IMR-90 (cell line): ENCODE data around the gene ROBO4. TPM values are rescaled to one million over a fixed set of nuclear protein-coding genes. Genes with fewer than 3 reads are reported as not detected.
A peak's percentile ranks its signal among the peaks of the same experiment; 100 is the strongest.

ENCODE experiments used
- ATAC-seq: fragments of 200-7000 bp; cut with Tn5 transposase; 2 replicates; pipeline ENCODE4 v1.9.1; 2020; ENCODE audit warnings: low read depth, mild to moderate bottlenecking, moderate library complexity
- BruUV-seq: library from RNA; stranded (reverse); fragments of 400-500 nt; replicated peaks from 2 replicates; lab custom pipeline; 2021; lab: Mats Ljungman, UMichigan
- CTCF ChIA-PET: fragments of 300-600 bp; formaldehyde crosslinking; extraction: SDS; loops from one replicate; lab custom pipeline; 2021; ENCODE audit warnings: antibody characterized with exemption; lab: Yijun Ruan, JAX
- POLR2A ChIA-PET: fragments of 300-600 bp; sonication (Branson Sonifier 250); formaldehyde crosslinking; loops from one replicate; lab custom pipeline; 2022; ENCODE audit warnings: antibody characterized with exemption; ENCODE audit not compliant: unreplicated experiment; lab: Charles Lee
- DNase-seq: peaks from one replicate; pipeline ENCODE4 v3.0.0; 2013
- H2AFZ ChIP-seq: replicated peaks from 2 replicates; pipeline ENCODE3; 2013; ENCODE audit warnings: low read length, mild to moderate bottlenecking; ENCODE audit not compliant: poor library complexity
- H2AK5ac ChIP-seq: 2 replicates; pipeline ENCODE4 v1.6.1; 2013; ENCODE audit warnings: low read depth, low read length, inconsistent platforms
- H2AK9ac ChIP-seq: replicated peaks from 2 replicates; pipeline ENCODE3; 2013; ENCODE audit warnings: mild to moderate bottlenecking, low read depth, low read length, moderate library complexity; ENCODE audit not compliant: poor library complexity
- H2BK120ac ChIP-seq: 2 replicates; pipeline ENCODE4 v1.6.1; 2013; ENCODE audit warnings: low read depth, low read length, inconsistent platforms
- H2BK15ac ChIP-seq: 3 replicates; pipeline ENCODE4 v1.6.1; 2013; ENCODE audit warnings: low read depth, low read length, inconsistent platforms
- H2BK20ac ChIP-seq: 2 replicates; pipeline ENCODE4 v1.6.1; 2013; ENCODE audit warnings: low read depth, mild to moderate bottlenecking, inconsistent platforms, low read length, moderate library complexity
- H2BK5ac ChIP-seq: 2 replicates; pipeline ENCODE4 v1.6.1; 2013; ENCODE audit warnings: mild to moderate bottlenecking, low read depth, low read length, inconsistent platforms; ENCODE audit not compliant: poor library complexity, severe bottlenecking
- H3K14ac ChIP-seq: replicated peaks from 2 replicates; pipeline ENCODE4 v1.6.1; 2013; ENCODE audit warnings: low read depth, low read length, inconsistent platforms
- H3K18ac ChIP-seq: 2 replicates; pipeline ENCODE4 v1.6.1; 2013; ENCODE audit warnings: low read depth, low read length, control low read depth
- H3K23ac ChIP-seq: 2 replicates; pipeline ENCODE4 v1.6.1; 2013; ENCODE audit warnings: low read depth, low read length, inconsistent platforms
- H3K27ac ChIP-seq: 2 replicates; pipeline ENCODE4 v1.5.1; 2013; ENCODE audit warnings: mild to moderate bottlenecking, control low read depth, low read length; ENCODE audit not compliant: insufficient read depth
- H3K27me3 ChIP-seq: 2 replicates; pipeline ENCODE4 v1.6.1; 2013; ENCODE audit warnings: low read length; ENCODE audit not compliant: control insufficient read depth, insufficient read depth
- H3K36me3 ChIP-seq: 2 replicates; pipeline ENCODE4 v1.6.1; 2013; ENCODE audit warnings: low read length, mixed read lengths; ENCODE audit not compliant: control insufficient read depth, insufficient read depth
- H3K4ac ChIP-seq: 2 replicates; pipeline ENCODE4 v1.6.1; 2013; ENCODE audit warnings: low read depth, low read length, inconsistent platforms
- H3K4me1 ChIP-seq: 2 replicates; pipeline ENCODE4 v1.6.1; 2013; ENCODE audit warnings: low read length, mixed read lengths; ENCODE audit not compliant: control insufficient read depth, insufficient read depth
- H3K4me2 ChIP-seq: 2 replicates; pipeline ENCODE4 v1.6.1; 2013; ENCODE audit warnings: low read depth, mild to moderate bottlenecking, control low read depth, low read length, moderate library complexity
- H3K4me3 ChIP-seq: 2 replicates; pipeline ENCODE4 v1.5.1; 2013; ENCODE audit warnings: low read depth, mild to moderate bottlenecking, control low read depth, low read length, moderate library complexity; ENCODE audit not compliant: insufficient read depth
- H3K56ac ChIP-seq: 2 replicates; pipeline ENCODE4 v1.6.1; 2013; ENCODE audit warnings: low read length, inconsistent platforms; ENCODE audit not compliant: insufficient read depth; ENCODE audit errors: extremely low read depth
- H3K79me1 ChIP-seq, 2 experiments: 2 replicates each; pipeline ENCODE4 v1.6.1; 2013; ENCODE audit warnings: low read length in 2 of 2, inconsistent platforms in 1 of 2, low read depth in 1 of 2
- H3K9ac ChIP-seq: 2 replicates; pipeline ENCODE4 v1.6.1; 2013; ENCODE audit warnings: low read depth, low read length, control low read depth
- H3K9me1 ChIP-seq: 2 replicates; pipeline ENCODE4 v1.6.1; 2013; ENCODE audit warnings: low read length, inconsistent platforms; ENCODE audit not compliant: insufficient read depth
- H3K9me3 ChIP-seq: 2 replicates; pipeline ENCODE4 v1.6.1; 2013; ENCODE audit warnings: low read length; ENCODE audit not compliant: control insufficient read depth, insufficient read depth
- H4K20me1 ChIP-seq: 2 replicates; pipeline ENCODE4 v1.6.1; 2013; ENCODE audit warnings: low read length, inconsistent platforms; ENCODE audit not compliant: insufficient read depth
- H4K5ac ChIP-seq: 2 replicates; pipeline ENCODE4 v1.6.1; 2013; ENCODE audit warnings: mild to moderate bottlenecking, low read depth, low read length, control low read depth
- H4K8ac ChIP-seq, 2 experiments: 2 replicates each; pipeline ENCODE4 v1.6.1; 2013; ENCODE audit warnings: low read depth in 2 of 2, low read length in 2 of 2, control low read depth in 1 of 2, inconsistent platforms in 1 of 2
- H4K91ac ChIP-seq: 2 replicates; pipeline ENCODE4 v1.6.1; 2013; ENCODE audit warnings: low read depth, low read length, inconsistent platforms; ENCODE audit not compliant: insufficient read depth
- BHLHE40 ChIP-seq: fragments of 150-350 bp; IDR thresholded peaks from 2 replicates; pipeline ENCODE4 v1.6.1; 2016; ENCODE audit warnings: mild to moderate bottlenecking, low read depth, low read length
- RCOR1 ChIP-seq: IDR thresholded peaks from 2 replicates; pipeline ENCODE4 v1.6.1; 2012; ENCODE audit warnings: mild to moderate bottlenecking, low read length, improper control_type of control experiment; ENCODE audit not compliant: insufficient replicate concordance
- USF2 ChIP-seq: fragments of 150-350 bp; IDR thresholded peaks from 2 replicates; pipeline ENCODE4 v1.6.1; 2017; ENCODE audit warnings: mild to moderate bottlenecking, antibody characterized with exemption, low read length, low read depth
- WGBS, 2 experiments: methylation state at CpG; one replicate each; pipeline versions ENCODE4 v1.1.5 to v1.1.7; 2013; ENCODE audit warnings: missing lambda C conversion rate in 2 of 2; ENCODE audit not compliant: insufficient read length in 1 of 2; ENCODE audit errors: extremely low coverage in 2 of 2; 5-methylcytosine and 5-hydroxymethylcytosine counted together
- dilution Hi-C: fragments of 300-500 bp; cut with HindIII; formaldehyde crosslinking; loops from one replicate; pipeline ENCODE4 v1.14.3; 2018; ENCODE audit warnings: low sequenced_read_pairs; ENCODE audit not compliant: unreplicated experiment
- in situ Hi-C: fragments of 300-500 bp; cut with MboI; formaldehyde crosslinking; loops from 3 replicates; pipeline ENCODE4 v1.14.3; 2019; ENCODE audit warnings: low sequenced_read_pairs, inconsistent platforms, mixed read lengths
- intact Hi-C: fragments of 100-400 bp; cut with micrococcal nuclease; formaldehyde crosslinking; loops from 2 replicates; pipeline ENCODE4 v1.10.0; 2022
- polyA plus RNA-seq, 3 experiments: library from polyadenylated mRNA; depleted of rRNA; stranded (reverse); fragments of >200 nt; gene quantifications; 2 replicates each; pipeline ENCODE4 v1.2.3, GENCODE V29; 2012; ENCODE audit warnings: low replicate concordance in 1 of 3
- total RNA-seq: library from RNA; depleted of rRNA; stranded (reverse); fragments of >200 nt; gene quantifications from 2 replicates; pipeline ENCODE4 v1.2.3, GENCODE V29; 2012

The ROBO4 gene
- total and polyA plus RNA-seq, 2 of the 4 experiments (the other 2 are of a cell fraction): 0.72 to 0.82 TPM

GRCh38 chr11:124835918-124836317, 61.7 kb downstream of the ROBO4 start:
- Histone ChIP-seq H4K8ac (0 out of 4 replicates have a peak overlapping the region, but pooled peaks of 1 of the 2 experiments have one; percentile 70), H3K36me3 (no peaks in the 10 kb centered on the region), H2BK20ac (no peak overlapping the region), H2AK9ac (no peak overlapping the region), H3K79me1 (no peaks in the 10 kb centered on the region), H2BK15ac (no peak overlapping the region), H4K20me1 (no peaks in the 10 kb centered on the region), H3K4me3 (no peak overlapping the region), H4K91ac (no peak overlapping the region), H3K4me1 (no peaks in the 10 kb centered on the region; the same call in 1 of the 2 replicates), H3K9me1 (no peaks in the 10 kb centered on the region), H2AFZ (no peak overlapping the region), H3K4me2 (no peak overlapping the region), H3K4ac (no peak overlapping the region), H3K27me3 (peaks cover 42% of the 10 kb centered on the region), H4K5ac (no peak overlapping the region), H3K23ac (no peak overlapping the region), H2BK120ac (no peak overlapping the region), H3K14ac (no peak overlapping the region), H3K56ac (no peak overlapping the region), H3K27ac (no peak overlapping the region), H3K9me3 (no peaks in the 10 kb centered on the region), H2BK5ac (no peak overlapping the region), H2AK5ac (no peak overlapping the region), H3K18ac (no peak overlapping the region), H3K9ac (no peak overlapping the region)
- no TSS peak for BruUV-seq
- dilution Hi-C loops: no loop called here
- WGBS, 2 experiments: 94% methylated on average over 2 of the region's 8 CpGs; no CpG with 5 or more reads in 1 of the 2 experiments
- POLR2A ChIA-PET: no interaction called here
- intact Hi-C loops: loop anchor here (2.0 kb wide), 4 partner anchors 35 to 423 kb away; partner anchors contain the start of genes CCDC15 and MSANTD2
- ATAC-seq (no peak), DNase-seq (no peak)
- no peak for TF ChIP-seq BHLHE40
- TF ChIP-seq RCOR1: no peak
- no peak for TF ChIP-seq USF2
- in situ Hi-C loops: loop anchor here (10.0 kb wide), 2 partner anchors 71 to 191 kb away; partner anchors contain the start of gene ESAM
- CTCF ChIA-PET: interaction anchor here (1.0 kb wide), 2 partner anchors 9 to 174 kb away, joined by 3 read pairs; no protein-coding TSS in a partner anchor
